SH-SY5Y (cell line): ENCODE data around the gene SKA2.

ENCODE experiments used
- GATA2 ChIP-seq: IDR thresholded peaks from 2 replicates; pipeline ENCODE4 v1.6.1; 2011; ENCODE audit warnings: mild to moderate bottlenecking, low read depth, low read length
- GATA3 ChIP-seq: IDR thresholded peaks from 2 replicates; pipeline ENCODE4 v1.6.1; 2011; ENCODE audit warnings: low read depth, mild to moderate bottlenecking, low read length, moderate library complexity

The SKA2 gene

GRCh38 chr17:59154721-59155438, at the start of gene SKA2:
SKA2 (minus strand) TSS chr17:59155186; CDS start chr17:59155163, 23 bp downstream.
- TF ChIP-seq GATA3 (no peak), GATA2 (peak; percentile 68)

- TF ChIP-seq GATA3 (no peak), GATA2 (no peak)
These were observed 47.3 kb upstream of the SKA2 start for GRCh38 chr17:59202320-59202719.

- TF ChIP-seq GATA2 (no peak), GATA3 (no peak)
These were observed 44.4 kb upstream of the SKA2 start for GRCh38 chr17:59199398-59199797.

- TF ChIP-seq GATA3, result no peak
- TF ChIP-seq GATA2, result no peak
These were observed 38.4 kb upstream of the SKA2 start for GRCh38 chr17:59193336-59193862.

GRCh38 chr17:59190806-59191205, 35.8 kb upstream of the SKA2 start:
- TF ChIP-seq GATA3 (no peak), GATA2 (no peak)

GRCh38 chr17:59186850-59187249, 31.9 kb upstream of the SKA2 start:
- TF ChIP-seq GATA2, result no peak

GRCh38 chr17:59185997-59186396, 31.0 kb upstream of the SKA2 start:
- TF ChIP-seq GATA2 (no peak), GATA3 (no peak)

- TF ChIP-seq GATA2, result no peak
- no peak for TF ChIP-seq GATA3
These were observed 26.5 kb upstream of the SKA2 start for GRCh38 chr17:59181481-59181880.

GRCh38 chr17:59180626-59181025, 25.6 kb upstream of the SKA2 start:
- TF ChIP-seq GATA2, result no peak
- TF ChIP-seq GATA3, result no peak

- no peak for TF ChIP-seq GATA2
- TF ChIP-seq GATA3, result no peak
These were observed 23.4 kb upstream of the SKA2 start for GRCh38 chr17:59178266-59178985.

GRCh38 chr17:59175076-59175475, 20.1 kb upstream of the SKA2 start:
- no peak for TF ChIP-seq GATA3
- no peak for TF ChIP-seq GATA2

- no peak for TF ChIP-seq GATA3
- TF ChIP-seq GATA2, result no peak
These were observed 19.7 kb upstream of the SKA2 start for GRCh38 chr17:59174671-59175070.

- TF ChIP-seq GATA2 (no peak), GATA3 (no peak)
These were observed 17.5 kb upstream of the SKA2 start for GRCh38 chr17:59172436-59173004.

- TF ChIP-seq GATA3 (no peak), GATA2 (no peak)
These were observed 12.6 kb upstream of the SKA2 start for GRCh38 chr17:59167571-59168001.
